Activated B cell treated with CpG ODN at 0.5 μM for 24 hours (primary cell): ENCODE measurements around the gene SLC8A3. TPM values are rescaled to one million over a fixed set of nuclear protein-coding genes. Genes with fewer than 3 reads are reported as not detected.

Experiments
- ATAC-seq: fragments of 200-7000 bp; cut with Tn5 transposase; one replicate; pipeline ENCODE4 v1.10.0; 2021; ENCODE audit warnings: low read depth, mild to moderate bottlenecking, moderate library complexity
- CTCF ChIA-PET: fragments of 350-600 bp; sonication (Branson Sonifier 250); formaldehyde crosslinking; loops from one replicate; lab custom pipeline; 2021; ENCODE audit warnings: antibody characterized with exemption; lab: Charles Lee
- POLR2A ChIA-PET: fragments of 350-600 bp; sonication (Branson Sonifier 250); formaldehyde crosslinking; loops from one replicate; lab custom pipeline; 2021; ENCODE audit warnings: antibody characterized with exemption; lab: Charles Lee
- DNase-seq: peaks from one replicate; pipeline ENCODE4 v3.0.0; 2022
- H3K27ac Mint-ChIP-seq: one replicate; pipeline ENCODE4 v1.8.0; 2020; ENCODE audit warnings: mixed read lengths
- H3K27me3 Mint-ChIP-seq: one replicate; pipeline ENCODE4 v1.8.0; 2021; ENCODE audit warnings: mixed read lengths
- H3K36me3 Mint-ChIP-seq: one replicate; pipeline ENCODE4 v1.8.0; 2021; ENCODE audit warnings: low read depth, mixed read lengths
- H3K4me1 Mint-ChIP-seq: one replicate; pipeline ENCODE4 v1.8.0; 2021; ENCODE audit warnings: mixed read lengths
- H3K4me3 Mint-ChIP-seq: one replicate; pipeline ENCODE4 v1.8.0; 2020; ENCODE audit warnings: mild to moderate bottlenecking, mixed read lengths
- H3K9me3 Mint-ChIP-seq: one replicate; pipeline ENCODE4 v1.8.0; 2020; ENCODE audit warnings: mixed read lengths
- CTCF ChIP-seq: fragments of 200-600 bp; IDR thresholded peaks from one replicate; pipeline ENCODE4 v1.8.0; 2022; ENCODE audit warnings: antibody characterized with exemption, mild to moderate bottlenecking
- intact Hi-C: fragments of 100-400 bp; cut with micrococcal nuclease; formaldehyde crosslinking; loops from one replicate; pipeline ENCODE4 v1.15.1; 2024
- total RNA-seq: library from RNA; stranded (reverse); gene quantifications from 2 replicates; pipeline ENCODE4 v1.2.3, GENCODE V29; 2022

SLC8A3 gene
- total RNA-seq, 1 donor from 2014 or later: 0.13 TPM

GRCh38 chr14:70045844-70046535 lies 142.8 kb downstream of the SLC8A3 start:
- Mint-ChIP-seq H3K36me3 (no peaks in the 10 kb centered on the region), H3K4me1 (no peaks in the 10 kb centered on the region), H3K27ac (no peak overlapping the region), H3K9me3 (no peaks in the 10 kb centered on the region), H3K4me3 (no peak overlapping the region), H3K27me3 (peaks cover 10% of the 10 kb centered on the region)
- ChIA-PET POLR2A (no interaction called here), CTCF (no interaction called here)
- no peak for TF ChIP-seq CTCF
- intact Hi-C loops: no loop called here
- no peak for ATAC-seq
- no peak for DNase-seq

- intact Hi-C loops: no loop called here
- CTCF ChIA-PET: no interaction called here
- Mint-ChIP-seq H3K36me3 (no peaks in the 10 kb centered on the region), H3K4me3 (no peak overlapping the region), H3K4me1 (no peaks in the 10 kb centered on the region), H3K27ac (no peak overlapping the region), H3K9me3 (no peaks in the 10 kb centered on the region), H3K27me3 (peaks cover 14% of the 10 kb centered on the region)
- TF ChIP-seq CTCF: no peak
- no peak for DNase-seq
- POLR2A ChIA-PET: no interaction called here
- ATAC-seq: no peak
These were observed 143.4 kb downstream of the SLC8A3 start for GRCh38 chr14:70045310-70045709.

GRCh38 chr14:70043001-70043400 lies 145.8 kb downstream of the SLC8A3 start:
- CTCF ChIA-PET: no interaction called here
- Mint-ChIP-seq H3K36me3 (no peaks in the 10 kb centered on the region), H3K27ac (no peak overlapping the region), H3K27me3 (peaks cover 22% of the 10 kb centered on the region), H3K9me3 (no peaks in the 10 kb centered on the region), H3K4me1 (no peaks in the 10 kb centered on the region), H3K4me3 (no peak overlapping the region)
- ATAC-seq (no peak), DNase-seq (no peak)
- intact Hi-C loops: no loop called here
- POLR2A ChIA-PET: no interaction called here
- no peak for TF ChIP-seq CTCF

GRCh38 chr14:70036665-70037064 lies 152.1 kb downstream of the SLC8A3 start:
- no peaks in the 10 kb centered on the region for H3K36me3 Mint-ChIP-seq
- intact Hi-C loops: no loop called here
- no peak overlapping the region for H3K27ac Mint-ChIP-seq
- POLR2A ChIA-PET: no interaction called here
- H3K9me3 Mint-ChIP-seq: no peaks in the 10 kb centered on the region
- peaks cover 18% of the 10 kb centered on the region for H3K27me3 Mint-ChIP-seq
- no peaks in the 10 kb centered on the region for H3K4me1 Mint-ChIP-seq
- TF ChIP-seq CTCF: no peak
- no peak overlapping the region for H3K4me3 Mint-ChIP-seq
- ATAC-seq (no peak), DNase-seq (no peak)
- CTCF ChIA-PET: no interaction called here

- no peak for ATAC-seq
- DNase-seq: no peak
- intact Hi-C loops: no loop called here
- peaks cover 5% of the 10 kb centered on the region for H3K27me3 Mint-ChIP-seq
- no peak overlapping the region for H3K4me3 Mint-ChIP-seq
- no peaks in the 10 kb centered on the region for H3K36me3 Mint-ChIP-seq
- ChIA-PET POLR2A (no interaction called here), CTCF (interaction anchor here (1.2 kb wide), 1 partner anchor 15 kb away, joined by 3 read pairs; no protein-coding TSS in a partner anchor)
- no peaks in the 10 kb centered on the region for H3K9me3 Mint-ChIP-seq
- no peak overlapping the region for H3K27ac Mint-ChIP-seq
- no peak for TF ChIP-seq CTCF
- no peaks in the 10 kb centered on the region for H3K4me1 Mint-ChIP-seq
These were observed 154.5 kb downstream of the SLC8A3 start for GRCh38 chr14:70034257-70034656.
